ENCODE results near the gene LARP4B.

The LARP4B gene

GRCh38 chr10:822661-823367 is 108.7 kb downstream of the LARP4B start:
- DNase-seq = peak; percentile 55

- no peak for DNase-seq
Observed at GRCh38 chr10:822197-822596, 109.3 kb downstream of the LARP4B start.

DNA sequence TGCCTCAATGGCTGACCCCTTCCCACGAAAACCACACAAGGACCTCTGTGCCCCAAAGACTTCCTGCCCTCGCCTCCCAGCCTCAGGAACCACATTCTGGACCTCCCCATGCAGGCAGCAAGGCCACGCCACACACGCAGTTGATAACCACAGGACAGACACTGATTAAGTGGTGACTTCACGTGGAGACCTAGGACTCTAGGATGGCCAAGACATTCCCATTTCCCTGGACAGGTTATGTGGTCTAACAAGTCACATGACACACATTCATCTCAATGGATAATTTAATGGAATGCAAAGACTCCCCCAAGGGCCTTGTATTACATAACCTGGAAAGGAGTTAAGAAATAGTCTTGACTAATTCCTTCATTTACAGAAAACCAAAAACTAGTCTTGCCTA is 110.2 kb downstream of the LARP4B start:
- DNase-seq = peak; percentile 32

- DNase-seq = no peak
Observed at GRCh38 chr10:819816-820215, 111.7 kb downstream of the LARP4B start.

DNA sequence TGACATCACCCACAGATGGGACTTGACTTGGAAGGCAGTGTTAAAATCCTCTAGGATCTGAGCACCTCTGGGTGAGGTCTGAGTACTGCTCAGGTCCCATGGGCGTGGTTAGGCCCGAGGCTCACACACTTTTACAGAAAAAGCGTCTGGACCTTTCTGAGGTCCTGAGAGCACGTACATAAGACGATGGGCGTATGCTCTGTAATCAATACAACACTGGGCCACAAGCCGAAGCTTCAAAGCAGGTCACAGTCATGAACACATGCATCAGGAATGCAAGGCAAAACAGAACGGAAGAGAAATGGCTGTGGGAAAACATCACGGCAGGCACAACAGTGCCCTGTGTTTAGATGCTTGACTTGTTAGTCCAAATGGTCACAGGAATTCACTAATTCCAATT is 112.2 kb downstream of the LARP4B start:
- DNase-seq = no peak

- no peak for DNase-seq
Observed at GRCh38 chr10:818526-819220, 112.8 kb downstream of the LARP4B start.

GRCh38 chr10:818010-818409 is 113.5 kb downstream of the LARP4B start:
- no peak for DNase-seq

- DNase-seq = no peak
Observed at GRCh38 chr10:817371-817770, 114.1 kb downstream of the LARP4B start.

- DNase-seq = no peak
Observed at GRCh38 chr10:816958-817357, 114.5 kb downstream of the LARP4B start.

DNA sequence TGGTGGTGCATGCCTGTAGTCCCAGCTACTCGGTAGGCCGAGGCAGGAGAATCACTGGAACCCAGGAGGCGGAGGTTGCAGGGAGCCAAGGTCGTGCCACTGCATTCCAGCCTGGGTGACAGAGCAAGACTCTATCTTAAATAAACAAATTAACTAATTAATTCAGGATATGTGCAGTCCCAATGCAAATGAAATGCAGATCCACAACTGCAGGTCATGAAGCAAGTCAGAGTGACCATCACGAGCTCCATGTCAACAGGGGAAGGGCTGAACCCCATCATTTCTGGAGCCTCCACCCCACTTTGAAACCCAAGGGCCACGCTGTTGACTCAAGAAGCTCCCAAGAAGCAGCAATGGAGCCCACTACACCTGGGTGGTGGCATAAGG is 115.4 kb downstream of the LARP4B start:
- no peak for DNase-seq

- no peak for DNase-seq
Observed at GRCh38 chr10:815338-816090, 116.0 kb downstream of the LARP4B start.

GRCh38 chr10:814536-815302 is 116.8 kb downstream of the LARP4B start:
- DNase-seq = no peak

DNA sequence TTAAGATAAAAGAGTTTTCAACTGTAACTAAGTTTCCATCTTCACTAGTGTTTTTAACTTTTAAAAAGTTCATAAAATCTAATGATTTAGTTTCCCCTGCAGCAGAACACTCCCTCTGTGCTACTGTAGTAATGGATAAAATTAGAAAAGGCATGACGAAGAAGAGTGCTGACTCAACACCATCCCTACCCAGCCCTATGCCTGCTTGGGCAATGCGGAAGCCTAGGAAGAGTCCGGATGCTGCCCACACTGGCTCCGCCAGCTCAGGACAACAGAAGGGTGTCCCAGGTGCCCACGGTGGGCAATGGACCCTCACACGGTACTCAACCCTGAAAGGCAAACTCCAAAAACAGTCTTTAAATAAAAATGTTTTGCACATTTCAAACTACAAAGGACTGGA is 118.2 kb downstream of the LARP4B start:
- DNase-seq = no peak

- DNase-seq = no peak
Observed at GRCh38 chr10:812787-813186, 118.7 kb downstream of the LARP4B start.

DNA sequence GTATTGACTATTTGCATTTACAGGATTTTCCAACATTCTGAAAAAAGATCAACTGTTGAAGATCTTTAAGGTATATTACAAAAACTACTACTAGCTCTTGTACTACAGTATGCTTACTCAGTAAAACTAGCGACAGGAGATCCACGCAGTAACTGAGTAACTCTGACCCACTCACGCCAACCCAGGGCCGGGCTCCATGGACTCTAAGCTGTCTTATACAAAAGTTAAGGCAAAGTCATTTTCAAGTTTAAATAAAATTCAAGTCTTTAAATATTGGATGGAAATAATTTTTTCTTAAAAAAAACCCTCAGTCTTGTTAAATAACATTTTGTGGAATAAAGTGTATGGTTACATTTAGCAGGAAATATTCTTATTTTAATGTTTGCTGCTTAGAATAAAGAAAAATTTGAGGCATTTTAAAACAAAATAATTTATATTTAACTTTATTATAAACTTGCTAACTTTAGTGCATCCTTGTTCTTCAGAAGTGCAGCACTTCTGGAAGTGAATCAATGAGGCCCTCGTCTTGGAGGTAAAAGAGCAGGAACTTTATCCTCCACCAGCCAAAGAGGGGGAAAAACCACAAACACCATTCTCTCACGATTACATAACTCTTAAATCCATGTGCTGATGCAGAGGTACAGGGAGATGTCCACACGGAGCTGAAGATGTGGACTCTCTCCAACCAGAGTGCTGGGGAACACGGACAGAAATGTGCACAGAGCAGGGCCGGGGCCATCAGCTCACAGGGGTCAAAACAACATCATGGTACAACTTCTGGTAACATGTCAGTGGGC is 119.9 kb downstream of the LARP4B start:
- DNase-seq = no peak

DNA sequence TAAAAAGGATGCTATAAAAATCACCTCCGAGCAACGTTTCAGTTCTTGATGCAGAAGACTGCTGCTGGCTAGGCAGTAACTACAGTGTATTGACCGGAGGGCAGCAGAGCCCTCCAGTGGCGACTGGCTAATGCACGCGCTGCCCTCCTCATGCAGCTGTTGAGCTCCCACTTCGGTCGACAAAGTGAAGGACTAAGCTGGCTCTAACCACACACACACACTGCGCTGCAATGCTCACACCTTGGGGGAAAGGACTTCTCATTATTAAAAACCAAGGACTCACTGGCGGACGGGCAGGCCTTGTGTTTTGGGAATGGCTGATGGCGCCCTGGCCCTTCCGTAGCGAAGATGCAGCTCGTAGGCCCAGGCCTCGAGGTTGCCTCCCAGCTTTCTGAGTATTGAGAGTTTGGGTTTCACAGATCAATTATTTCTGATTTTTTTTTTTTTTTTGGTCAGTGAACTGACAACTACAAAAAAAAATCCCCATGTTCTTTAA is 121.1 kb downstream of the LARP4B start:
- DNase-seq = peak; percentile 54

DNA sequence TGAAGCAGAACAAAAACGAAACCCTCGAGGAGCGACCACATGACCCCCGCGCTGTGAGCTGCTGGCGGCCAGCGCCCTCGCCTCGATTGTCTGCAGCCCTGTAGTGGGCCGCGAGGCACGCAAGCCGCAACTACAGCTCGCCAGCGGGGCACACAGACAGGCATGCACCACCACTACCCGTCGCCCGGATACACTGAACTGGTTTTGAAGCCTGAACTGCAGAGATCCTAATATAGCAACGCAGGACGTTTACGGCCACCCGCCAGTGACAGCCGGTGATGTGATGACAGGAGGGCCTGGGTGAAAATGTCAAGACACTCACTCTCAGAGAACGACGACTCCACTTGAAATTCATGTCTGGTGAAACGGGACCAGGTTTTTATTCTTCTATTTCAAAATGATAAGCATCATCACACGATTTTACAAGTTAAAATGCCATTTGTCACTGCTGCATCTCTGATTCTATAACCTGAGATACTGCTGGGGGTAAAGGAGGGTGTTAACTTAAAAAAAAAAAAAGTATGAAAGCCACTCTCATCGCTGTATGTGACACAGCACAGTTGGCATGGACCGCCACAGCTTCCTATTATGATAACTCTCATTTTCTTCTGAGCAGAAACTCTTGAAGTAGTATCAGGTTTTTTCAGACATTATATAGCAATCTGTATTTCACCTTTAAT is 121.7 kb downstream of the LARP4B start:
- DNase-seq = no peak

DNA sequence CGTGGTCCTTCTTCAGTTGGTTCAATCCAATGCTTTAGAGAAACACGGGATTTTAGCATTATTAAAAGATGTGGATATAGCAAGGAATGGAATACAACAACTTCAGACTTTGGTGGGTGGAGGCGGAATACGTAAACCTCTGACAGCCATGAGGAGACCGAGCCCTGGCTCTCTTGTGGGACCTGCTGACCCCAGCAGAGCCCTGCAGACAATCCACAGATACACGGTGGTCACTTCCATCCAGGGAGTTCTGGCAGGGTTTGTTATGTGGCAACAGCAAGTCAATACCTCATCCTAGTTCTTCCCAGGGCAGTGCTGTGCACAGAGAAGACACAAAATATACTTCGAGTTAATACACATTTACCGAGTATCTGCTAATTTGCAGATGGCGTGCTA is 123.5 kb downstream of the LARP4B start:
- no peak for DNase-seq

- DNase-seq = no peak
Observed at GRCh38 chr10:807163-807957, 124.1 kb downstream of the LARP4B start.

DNA sequence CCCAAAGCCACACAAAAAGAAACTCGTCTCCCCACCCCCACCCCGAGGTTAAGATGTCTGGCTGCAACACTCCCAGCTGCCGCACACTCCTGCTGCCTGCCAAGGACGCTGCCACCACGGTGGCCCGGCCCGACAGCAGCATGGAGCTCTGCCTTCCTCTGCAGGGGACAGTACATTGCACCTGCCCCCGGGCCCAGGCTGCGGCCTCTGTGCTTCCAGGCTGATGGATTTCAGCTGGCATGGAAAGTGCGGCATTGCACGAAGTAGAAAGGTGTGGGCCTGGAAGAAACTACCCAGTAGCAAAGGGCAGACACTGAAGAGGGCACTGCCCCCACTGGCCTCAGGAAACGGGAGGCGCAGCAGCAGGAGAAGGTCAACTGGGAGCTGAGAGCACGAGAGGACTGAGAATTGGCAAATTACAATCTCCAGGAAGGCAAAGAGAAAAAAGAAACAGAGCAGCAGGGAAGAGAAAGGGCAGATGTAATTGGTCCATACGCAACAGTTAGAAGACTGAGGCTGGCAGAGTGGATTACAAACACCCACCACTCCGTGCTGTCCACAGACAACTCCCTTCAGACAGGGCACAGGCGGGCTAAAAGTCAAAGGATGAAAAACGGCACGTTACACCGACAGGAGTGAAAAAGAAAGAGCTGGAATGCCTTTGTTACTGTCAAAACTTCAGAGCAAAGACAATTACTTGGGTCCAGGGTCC is 124.9 kb downstream of the LARP4B start:
- DNase-seq = no peak

All from hematopoietic multipotent progenitor cell treated with erythropoietin and hydrocortisone succinate and interleukin-3 and kit ligand, for 4 days (in vitro differentiated cells).